Nephron progenitor cell (in vitro differentiated cells): ENCODE measurements around the gene POLR3K.
"Not testable (repeated sequence)": the region's sequence is repeated elsewhere in the genome, so short reads cannot be mapped to it uniquely, and the experiment has no call there.

Source experiments
- DNase-seq: peaks from one replicate; pipeline ENCODE4 v3.0.0; 2021
- H3K27ac Mint-ChIP-seq: 2 replicates; pipeline ENCODE4 v1.8.0; 2021; ENCODE audit warnings: mild to moderate bottlenecking, moderate library complexity, mixed read lengths
- H3K27me3 Mint-ChIP-seq: 2 replicates; pipeline ENCODE4 v1.8.0; 2021; ENCODE audit warnings: mild to moderate bottlenecking, low read depth, mixed read lengths; ENCODE audit not compliant: poor library complexity
- H3K36me3 Mint-ChIP-seq: 2 replicates; pipeline ENCODE4 v1.8.0; 2021; ENCODE audit warnings: low read depth, mixed read lengths
- H3K4me1 Mint-ChIP-seq: 2 replicates; pipeline ENCODE4 v1.8.0; 2021; ENCODE audit warnings: mixed read lengths
- H3K4me3 Mint-ChIP-seq: 2 replicates; pipeline ENCODE4 v1.8.0; 2021; ENCODE audit warnings: mild to moderate bottlenecking, moderate library complexity, mixed read lengths
- H3K9me3 Mint-ChIP-seq: 2 replicates; pipeline ENCODE4 v1.8.0; 2021; ENCODE audit warnings: mild to moderate bottlenecking, moderate library complexity, mixed read lengths
- TF ChIP-seq, protein P1 (sequence below): fragments of 200-600 bp; sonication (generic); IDR thresholded peaks from 2 replicates; pipeline ENCODE4 v1.5.0; 2021; ENCODE audit warnings: antibody characterized with exemption

Gene POLR3K

DNA sequence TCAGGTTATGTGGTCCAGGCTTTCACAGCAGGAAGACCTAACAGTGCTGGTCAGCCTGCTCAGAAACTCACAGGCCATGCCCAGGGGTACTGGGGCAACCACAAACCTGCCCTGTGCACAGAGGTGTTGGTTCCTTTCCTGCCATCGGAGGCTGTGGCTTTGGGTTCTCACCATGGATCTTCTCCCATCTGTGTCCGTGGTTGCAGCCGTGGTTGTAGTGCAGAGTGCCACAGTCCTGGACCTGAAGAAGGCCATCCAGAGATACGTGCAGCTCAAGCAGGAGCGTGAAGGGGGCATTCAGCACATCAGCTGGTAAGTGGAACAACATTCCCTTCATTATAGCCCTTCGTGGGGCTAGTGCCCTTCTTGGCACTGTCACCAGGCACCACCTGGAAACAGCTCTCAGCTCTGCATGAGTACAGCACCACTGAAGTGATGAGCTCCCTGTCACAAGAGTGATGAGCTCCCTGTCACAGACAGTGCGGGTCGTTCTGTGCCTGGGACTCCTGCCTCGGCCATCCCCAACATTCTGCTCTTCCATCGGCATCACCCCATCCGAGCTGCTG lies 2.2 kb upstream of the POLR3K start:
- peaks cover 43% of the 10 kb centered on the region for H3K36me3 Mint-ChIP-seq
- H3K4me1 Mint-ChIP-seq = peaks cover 38% of the 10 kb centered on the region
- no peaks in the 10 kb centered on the region for H3K27me3 Mint-ChIP-seq
- DNase-seq = no peak
- H3K9me3 Mint-ChIP-seq = peaks cover 2% of the 10 kb centered on the region
- peak overlapping the region; percentile 39 for H3K4me3 Mint-ChIP-seq
- TF ChIP-seq, protein P1, sequence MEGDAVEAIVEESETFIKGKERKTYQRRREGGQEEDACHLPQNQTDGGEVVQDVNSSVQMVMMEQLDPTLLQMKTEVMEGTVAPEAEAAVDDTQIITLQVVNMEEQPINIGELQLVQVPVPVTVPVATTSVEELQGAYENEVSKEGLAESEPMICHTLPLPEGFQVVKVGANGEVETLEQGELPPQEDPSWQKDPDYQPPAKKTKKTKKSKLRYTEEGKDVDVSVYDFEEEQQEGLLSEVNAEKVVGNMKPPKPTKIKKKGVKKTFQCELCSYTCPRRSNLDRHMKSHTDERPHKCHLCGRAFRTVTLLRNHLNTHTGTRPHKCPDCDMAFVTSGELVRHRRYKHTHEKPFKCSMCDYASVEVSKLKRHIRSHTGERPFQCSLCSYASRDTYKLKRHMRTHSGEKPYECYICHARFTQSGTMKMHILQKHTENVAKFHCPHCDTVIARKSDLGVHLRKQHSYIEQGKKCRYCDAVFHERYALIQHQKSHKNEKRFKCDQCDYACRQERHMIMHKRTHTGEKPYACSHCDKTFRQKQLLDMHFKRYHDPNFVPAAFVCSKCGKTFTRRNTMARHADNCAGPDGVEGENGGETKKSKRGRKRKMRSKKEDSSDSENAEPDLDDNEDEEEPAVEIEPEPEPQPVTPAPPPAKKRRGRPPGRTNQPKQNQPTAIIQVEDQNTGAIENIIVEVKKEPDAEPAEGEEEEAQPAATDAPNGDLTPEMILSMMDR = no peak
- H3K27ac Mint-ChIP-seq = peak overlapping the region; percentile 8

GRCh38 chr16:54237-54581 lies 801 bp upstream of the POLR3K start:
- Mint-ChIP-seq H3K36me3 (peaks cover 49% of the 10 kb centered on the region), H3K27me3 (no peaks in the 10 kb centered on the region), H3K4me3 (peak overlapping the region; percentile 93), H3K9me3 (peaks cover 3% of the 10 kb centered on the region), H3K27ac (no peak overlapping the region), H3K4me1 (peaks cover 39% of the 10 kb centered on the region)
- DNase-seq = no peak
- TF ChIP-seq, protein P1 = no peak

DNA sequence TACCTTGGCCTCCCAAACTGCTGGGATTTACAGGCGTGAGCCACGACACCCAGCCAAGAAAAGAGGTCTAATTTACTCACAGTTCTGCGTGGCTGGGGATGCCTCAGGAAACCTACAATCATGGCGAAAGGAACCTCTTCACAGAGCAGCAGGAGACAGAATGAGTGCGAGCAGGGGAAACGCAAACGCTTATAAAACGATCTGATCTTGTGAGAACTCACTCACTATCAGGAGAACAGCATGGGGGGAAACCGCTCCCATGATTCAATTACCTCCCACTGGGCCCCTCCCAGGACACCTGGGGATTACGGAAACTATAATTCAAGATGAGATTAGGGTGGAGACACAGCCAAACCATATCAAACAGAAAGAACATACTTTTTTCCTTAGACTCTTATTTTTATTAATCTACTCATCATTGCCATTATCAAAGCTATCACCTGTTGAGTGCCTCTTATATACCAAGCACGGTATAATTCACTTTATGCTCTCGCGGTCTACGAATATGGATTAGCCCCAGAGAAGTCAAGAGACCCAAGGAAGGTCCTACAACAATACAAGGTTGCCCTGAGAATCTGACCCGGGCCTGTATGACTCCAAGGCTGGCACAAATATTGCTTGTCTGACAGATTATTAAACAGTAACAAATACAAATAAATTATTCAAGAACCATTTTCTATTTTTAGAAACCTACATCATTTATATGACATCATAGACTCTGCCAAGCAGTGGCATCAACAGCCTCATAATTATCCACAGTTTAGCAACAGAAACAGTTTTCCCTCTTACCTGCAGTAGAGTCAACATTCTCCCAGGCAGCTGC lies 2.4 kb downstream of the POLR3K start:
- Mint-ChIP-seq H3K4me1 (peaks cover 31% of the 10 kb centered on the region), H3K36me3 (peaks cover 59% of the 10 kb centered on the region), H3K4me3 (peak overlapping the region; percentile 43), H3K9me3 (peaks cover 3% of the 10 kb centered on the region), H3K27ac (no peak overlapping the region), H3K27me3 (no peaks in the 10 kb centered on the region)
- no peak for DNase-seq
- TF ChIP-seq, protein P1 = no peak

DNA sequence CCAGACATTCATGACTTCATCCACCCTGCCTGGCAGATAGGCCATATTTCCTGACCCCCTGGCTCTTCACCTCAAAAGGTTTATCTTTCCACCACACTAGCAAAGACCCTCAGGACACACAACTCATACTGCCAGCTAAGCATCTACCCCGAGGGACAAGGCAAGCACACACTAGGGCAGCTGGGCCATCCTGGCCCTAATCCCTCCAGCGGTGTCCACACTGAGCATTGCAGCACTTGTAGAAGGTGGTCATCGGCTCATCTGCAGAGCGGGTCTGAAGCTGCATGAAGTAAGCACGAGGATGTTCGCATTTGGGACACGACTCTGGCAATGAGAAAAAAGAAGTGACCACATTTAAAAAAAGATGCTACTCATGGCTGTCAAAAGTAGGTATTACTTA lies 6.2 kb downstream of the POLR3K start:
- Mint-ChIP-seq H3K9me3 (peaks cover 4% of the 10 kb centered on the region), H3K36me3 (peaks cover 91% of the 10 kb centered on the region), H3K4me3 (no peak overlapping the region), H3K27me3 (no peaks in the 10 kb centered on the region), H3K27ac (no peak overlapping the region), H3K4me1 (peaks cover 18% of the 10 kb centered on the region)
- TF ChIP-seq, protein P1 = no peak
- no peak for DNase-seq

- not testable (repeated sequence) for H3K27me3 Mint-ChIP-seq, DNase-seq, H3K27ac Mint-ChIP-seq, H3K4me3 Mint-ChIP-seq
- peaks cover 11% of the 10 kb centered on the region for H3K9me3 Mint-ChIP-seq
- H3K4me1 Mint-ChIP-seq = peaks cover 16% of the 10 kb centered on the region
- H3K36me3 Mint-ChIP-seq = peaks cover 92% of the 10 kb centered on the region
Observed at GRCh38 chr16:46510-46909, 6.9 kb downstream of the POLR3K start.

DNA sequence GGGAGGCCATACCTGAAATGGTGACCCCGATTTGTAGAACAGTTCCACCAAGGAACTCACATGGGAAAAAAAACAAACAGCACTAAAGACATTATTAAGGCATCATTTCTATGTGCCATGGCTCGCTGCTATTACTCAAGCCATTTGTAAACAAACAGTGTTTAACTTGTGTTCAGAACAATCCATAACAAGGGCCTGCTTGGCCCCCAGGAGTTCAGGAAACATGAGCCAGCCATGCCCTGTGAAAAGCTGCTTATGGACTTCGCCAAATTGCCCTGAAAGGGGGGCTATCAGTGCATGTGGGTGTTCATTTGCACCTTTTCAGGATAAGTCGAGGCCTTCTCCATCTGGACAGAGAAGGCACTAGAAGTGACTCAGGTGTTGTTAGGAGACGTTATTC lies 8.0 kb downstream of the POLR3K start:
- TF ChIP-seq, protein P1 = no peak
- DNase-seq = no peak
- Mint-ChIP-seq H3K27me3 (no peaks in the 10 kb centered on the region), H3K9me3 (peaks cover 8% of the 10 kb centered on the region), H3K4me1 (peaks cover 7% of the 10 kb centered on the region), H3K4me3 (no peak overlapping the region), H3K27ac (peak overlapping the region; percentile 54), H3K36me3 (peaks cover 90% of the 10 kb centered on the region)
